ENCODE results near the gene KCNQ4. TPM values are rescaled to one million over a fixed set of nuclear protein-coding genes. Genes with fewer than 3 reads are reported as not detected.

The KCNQ4 gene
- total and polyA plus RNA-seq, 2 of the 8 experiments (the other 6 are each of a cell fraction or from before 2014, with no cell fraction given) = 2.2 to 3.9 TPM

DNA sequence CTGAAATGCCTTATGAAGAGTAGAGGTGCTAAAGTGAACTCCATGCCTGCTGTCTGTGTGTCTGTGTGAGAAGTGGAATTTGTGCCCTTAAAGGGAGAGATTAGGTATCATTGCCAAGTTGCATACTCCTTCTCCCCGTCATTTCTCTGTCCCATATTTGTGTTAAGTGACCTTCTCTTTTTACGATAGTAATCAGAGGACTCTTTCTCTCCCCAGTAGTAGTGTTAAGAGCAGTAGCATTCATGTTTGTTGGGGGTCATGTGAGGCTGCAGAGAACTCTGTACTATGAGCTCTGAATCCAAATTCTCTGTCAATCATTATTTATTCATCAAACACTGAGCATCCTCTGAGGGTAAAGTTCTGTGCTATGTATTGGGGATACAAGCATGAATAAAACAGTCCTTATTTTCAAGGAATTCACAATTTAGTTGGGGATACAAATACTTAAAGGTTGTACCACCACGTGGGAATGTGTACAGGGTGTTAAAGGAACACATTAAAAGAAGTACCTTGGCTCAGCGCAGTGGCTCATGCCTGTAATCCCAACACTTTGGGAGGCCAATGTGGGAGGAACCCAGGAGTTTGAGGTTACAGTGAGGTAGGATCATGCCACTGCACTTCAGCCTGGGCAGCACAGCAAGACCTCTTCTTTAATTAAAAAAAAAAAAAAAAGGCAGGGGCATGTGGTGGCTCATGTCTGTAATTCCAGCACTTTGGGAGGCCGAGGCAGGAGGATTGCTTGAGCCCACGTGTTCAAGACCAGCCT is 24.8 kb upstream of the KCNQ4 start (continued):
- TF ChIP-seq CHD1 (IDR thresholded peaks at IDR 0.05; ENCODE audit: low read depth, low read length) (no peak), EZH2 (IDR thresholded peaks at IDR 0.05; ENCODE audit: low read depth, low read length, severe bottlenecking) (no peak), BRCA1 (IDR thresholded peaks at IDR 0.05; ENCODE audit: low read depth, low read length) (no peak), POLR2AphosphoS5 (IDR thresholded peaks at IDR 0.05; ENCODE audit: low read depth, low read length) (no peak), RBBP5 (IDR thresholded peaks at IDR 0.05; ENCODE audit: borderline replicate concordance, low read depth, low read length) (no peak)
